Retinal pigment epithelial cell (primary cell): ENCODE data around the gene GET3.
"Not testable (repeated sequence)": the region's sequence is repeated elsewhere in the genome, so short reads cannot be mapped to it uniquely, and the experiment has no call there.

Source experiments
- DNase-seq: peaks from one replicate; pipeline ENCODE4 v3.0.0-alpha.2; 2010; ENCODE audit warnings: low read depth
- H3K4me3 ChIP-seq: 2 replicates; pipeline ENCODE4 v1.5.1; 2011; ENCODE audit warnings: mild to moderate bottlenecking, low read length, control low read depth, moderate library complexity
- CTCF ChIP-seq: conservative IDR thresholded peaks from 2 replicates; pipeline ENCODE4 v1.5.1; 2011; ENCODE audit warnings: low read depth, low read length, control low read depth, inconsistent platforms

GET3 gene

GRCh38 chr19:12705169-12705568, 32.1 kb upstream of the GET3 start:
- DNase-seq, result no peak
- no peak for TF ChIP-seq CTCF
- H3K4me3 ChIP-seq, result no peak overlapping the region

- H3K4me3 ChIP-seq, result no peak overlapping the region
- TF ChIP-seq CTCF, result no peak
- DNase-seq, result no peak
Observed at GRCh38 chr19:12705654-12706331, 31.5 kb upstream of the GET3 start.

GRCh38 chr19:12706332-12706718, 31.0 kb upstream of the GET3 start:
- no peak for TF ChIP-seq CTCF
- no peak overlapping the region for H3K4me3 ChIP-seq
- no peak for DNase-seq

- no peak for TF ChIP-seq CTCF
- H3K4me3 ChIP-seq, result no peak overlapping the region
- no peak for DNase-seq
Observed at GRCh38 chr19:12708641-12709040, 28.7 kb upstream of the GET3 start.

- no peak for TF ChIP-seq CTCF
- no peak for DNase-seq
- no peak overlapping the region for H3K4me3 ChIP-seq
Observed at GRCh38 chr19:12711187-12711586, 26.1 kb upstream of the GET3 start.

GRCh38 chr19:12712077-12712476, 25.2 kb upstream of the GET3 start:
- DNase-seq, H3K4me3 ChIP-seq: not testable (repeated sequence)

GRCh38 chr19:12713304-12713703, 24.0 kb upstream of the GET3 start:
- DNase-seq, H3K4me3 ChIP-seq: not testable (repeated sequence)

GRCh38 chr19:12715102-12715501, 22.2 kb upstream of the GET3 start:
- TF ChIP-seq CTCF, result no peak
- no peak overlapping the region for H3K4me3 ChIP-seq
- no peak for DNase-seq
